GM11168 (cell line): ENCODE measurements around the gene GPX3.

ENCODE experiments used
- in situ Hi-C: fragments of 300-500 bp; cut with MboI; formaldehyde crosslinking; loops from one replicate; pipeline ENCODE4 v1.12.0; 2022; ENCODE audit warnings: low sequenced_read_pairs; ENCODE audit not compliant: unreplicated experiment

The GPX3 gene, protein sequence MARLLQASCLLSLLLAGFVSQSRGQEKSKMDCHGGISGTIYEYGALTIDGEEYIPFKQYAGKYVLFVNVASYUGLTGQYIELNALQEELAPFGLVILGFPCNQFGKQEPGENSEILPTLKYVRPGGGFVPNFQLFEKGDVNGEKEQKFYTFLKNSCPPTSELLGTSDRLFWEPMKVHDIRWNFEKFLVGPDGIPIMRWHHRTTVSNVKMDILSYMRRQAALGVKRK

GRCh38 chr5:151020304-151021110, at the start of gene GPX3:
Gene GPX3 (plus strand): TSS chr5:151020591. CDS start chr5:151020655, 64 bp downstream.
- in situ Hi-C loops = no loop called here

DNA sequence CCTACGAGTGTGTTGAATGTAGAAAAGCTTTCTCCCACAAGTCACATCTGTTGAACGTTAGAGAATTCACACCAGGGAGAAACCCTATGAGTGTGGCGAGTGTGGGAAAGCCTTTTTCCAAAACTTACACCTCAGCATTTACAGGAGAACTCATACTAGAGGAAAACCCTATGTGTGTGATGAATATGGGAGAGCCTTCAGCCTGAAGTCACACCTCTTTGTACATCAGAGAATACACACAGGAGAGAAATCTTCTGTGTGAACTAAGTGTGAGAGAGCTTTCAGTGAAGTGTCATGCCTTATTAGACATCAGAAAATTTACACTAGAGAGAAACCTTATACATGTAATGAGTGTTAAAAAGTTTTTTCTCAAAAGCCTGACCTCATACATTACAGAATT, 41.8 kb upstream of the GPX3 start:
- in situ Hi-C loops = no loop called here

DNA sequence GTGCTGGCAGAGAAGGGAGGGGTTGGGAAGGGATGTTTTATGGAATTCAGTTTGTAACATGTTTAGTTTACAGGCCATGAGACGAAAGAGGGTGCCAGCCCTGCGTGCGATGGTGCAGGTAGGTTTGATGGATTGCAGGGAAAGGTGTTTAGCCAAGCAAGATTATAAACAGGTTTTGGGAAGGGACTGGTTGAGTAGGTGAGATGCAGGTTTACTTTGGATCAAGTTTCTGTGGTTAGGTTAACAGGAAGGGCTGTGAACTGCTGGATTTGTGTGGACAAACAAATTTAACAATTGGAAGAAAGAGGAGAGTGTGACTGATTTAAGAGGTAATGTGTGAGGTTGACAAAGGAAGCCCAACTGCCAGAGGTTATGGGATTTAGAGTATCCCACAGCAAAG, 32.6 kb upstream of the GPX3 start:
- in situ Hi-C loops = no loop called here

GRCh38 chr5:150989695-150990094, 30.7 kb upstream of the GPX3 start:
- in situ Hi-C loops = no loop called here

DNA sequence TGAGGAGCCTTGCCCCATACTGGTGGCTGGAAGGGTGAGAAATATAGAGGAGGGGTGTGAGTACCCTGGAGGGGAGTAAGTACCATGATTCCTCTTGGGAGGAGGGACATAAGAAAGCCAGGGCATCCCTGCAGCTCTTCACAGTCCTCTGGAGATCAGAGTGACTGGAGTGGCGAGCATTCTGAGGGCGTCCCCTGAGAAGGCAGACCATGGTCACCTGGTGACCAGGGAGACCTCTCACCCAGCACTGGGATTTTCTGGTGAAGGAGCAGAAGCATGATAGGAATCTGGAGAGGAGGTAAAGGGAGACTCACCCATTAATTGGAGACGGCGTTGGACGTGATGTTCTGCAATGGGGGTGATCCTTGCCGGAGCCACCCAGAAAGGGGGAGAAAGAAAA, 27.7 kb upstream of the GPX3 start:
- in situ Hi-C loops = no loop called here

DNA sequence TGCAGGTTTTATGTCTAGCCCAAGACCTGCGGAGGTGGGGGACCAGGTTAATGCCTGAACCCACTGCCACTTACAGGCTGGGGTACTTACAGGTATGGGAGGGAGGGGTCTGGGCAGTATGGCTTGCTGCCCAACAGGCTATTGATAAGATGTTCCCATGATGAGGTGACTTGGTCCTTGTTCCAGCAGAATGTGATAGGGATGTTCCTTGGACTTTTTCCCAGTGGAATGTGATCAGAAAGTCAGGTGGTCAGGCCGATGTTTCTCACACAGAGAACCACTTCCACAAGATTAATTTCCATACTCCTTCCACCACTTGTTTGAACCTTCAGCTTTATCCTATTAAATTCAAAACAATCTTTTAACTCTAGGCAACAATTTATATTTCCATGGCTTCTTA, 27.0 kb upstream of the GPX3 start:
- in situ Hi-C loops = no loop called here

DNA sequence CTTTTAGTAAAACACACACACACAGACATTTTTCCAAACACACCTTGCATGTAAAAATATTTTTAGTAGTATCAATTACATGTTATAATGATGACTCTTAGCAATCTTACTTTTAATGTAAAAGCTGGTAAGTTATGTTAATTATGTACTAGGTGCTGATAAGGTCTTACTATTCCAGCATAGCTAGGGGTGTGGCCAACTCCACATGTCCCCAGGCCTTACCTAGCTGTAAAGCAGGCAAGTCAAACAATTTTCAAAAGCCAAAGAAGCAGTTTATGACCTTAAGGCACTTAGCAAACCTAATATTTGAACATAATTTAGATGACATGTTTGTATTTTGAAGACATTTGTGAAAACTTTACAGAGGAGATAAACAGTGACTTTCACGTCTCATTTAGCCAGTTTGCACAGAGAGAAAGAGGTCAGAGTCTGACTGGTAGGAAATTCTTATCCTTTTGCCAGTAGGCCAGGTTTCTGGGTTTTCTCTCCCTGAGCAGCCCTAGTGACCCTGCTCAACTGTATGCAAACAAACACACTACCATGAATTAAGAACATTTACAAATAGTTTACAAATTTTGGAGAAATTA, 26.5 kb upstream of the GPX3 start:
- in situ Hi-C loops = no loop called here

- in situ Hi-C loops = no loop called here
Measured at GRCh38 chr5:150999704-151000442, 20.5 kb upstream of the GPX3 start.

GRCh38 chr5:151001436-151001835, 19.0 kb upstream of the GPX3 start:
- in situ Hi-C loops = no loop called here

- in situ Hi-C loops = no loop called here
Measured at GRCh38 chr5:151002250-151002649, 18.1 kb upstream of the GPX3 start.

DNA sequence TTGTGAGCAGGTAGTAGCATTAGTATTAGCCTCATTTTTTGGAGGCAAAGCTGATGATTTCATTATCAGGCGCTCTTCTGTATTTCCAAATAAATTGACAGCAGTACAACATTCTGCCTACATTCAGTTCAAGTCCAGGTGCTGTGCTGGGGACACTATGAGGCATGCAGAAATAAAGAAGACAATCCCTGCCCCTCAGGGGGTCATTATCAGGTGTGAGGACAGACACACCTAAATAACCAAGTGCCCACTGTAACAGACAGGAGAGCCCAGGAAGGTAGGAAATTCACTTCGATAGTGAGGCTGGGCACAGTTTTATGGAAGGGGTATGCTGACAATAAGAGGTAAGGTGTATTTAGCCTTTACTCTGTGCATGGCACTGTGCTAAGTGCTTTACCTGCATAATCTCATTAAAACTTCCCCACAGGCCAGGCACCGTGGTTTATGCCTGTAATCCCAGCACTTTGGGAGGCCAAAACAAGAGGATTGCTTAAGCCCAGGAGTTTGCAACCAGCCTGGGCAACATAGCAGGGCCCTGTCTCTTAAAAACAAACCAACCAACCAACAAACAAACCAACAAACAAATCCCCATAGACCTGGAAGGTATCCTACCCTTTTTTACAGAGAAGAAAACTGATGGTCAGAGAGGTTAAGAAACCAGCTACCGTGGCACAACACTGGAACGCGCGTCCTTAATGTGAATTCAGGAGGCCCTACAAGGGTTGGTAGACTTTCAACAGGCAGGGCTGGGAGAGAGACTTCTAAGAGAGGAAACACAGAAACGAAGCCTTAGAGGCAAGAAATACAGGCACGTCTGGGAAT, 17.5 kb upstream of the GPX3 start:
- in situ Hi-C loops = no loop called here

- in situ Hi-C loops = no loop called here
Measured at GRCh38 chr5:151003503-151003860, 16.9 kb upstream of the GPX3 start.

DNA sequence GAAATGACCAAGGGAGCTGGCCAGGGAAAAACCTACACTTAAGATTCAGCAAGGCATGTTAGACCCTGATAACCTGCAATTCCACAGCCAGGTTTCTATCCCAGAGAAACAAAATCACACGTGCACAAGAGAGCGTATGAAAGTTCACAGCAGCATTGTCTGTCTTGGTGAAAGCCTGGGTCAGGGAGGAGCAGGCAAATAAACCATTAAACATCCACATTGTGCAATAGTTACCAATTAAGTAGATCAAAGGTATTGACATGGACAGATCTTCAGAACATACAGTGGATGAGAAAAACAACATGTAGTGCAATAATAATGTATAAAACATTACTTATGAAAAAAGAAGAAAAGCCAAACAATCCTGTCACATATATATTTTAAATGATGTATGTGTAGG, 15.9 kb upstream of the GPX3 start:
- in situ Hi-C loops = no loop called here

DNA sequence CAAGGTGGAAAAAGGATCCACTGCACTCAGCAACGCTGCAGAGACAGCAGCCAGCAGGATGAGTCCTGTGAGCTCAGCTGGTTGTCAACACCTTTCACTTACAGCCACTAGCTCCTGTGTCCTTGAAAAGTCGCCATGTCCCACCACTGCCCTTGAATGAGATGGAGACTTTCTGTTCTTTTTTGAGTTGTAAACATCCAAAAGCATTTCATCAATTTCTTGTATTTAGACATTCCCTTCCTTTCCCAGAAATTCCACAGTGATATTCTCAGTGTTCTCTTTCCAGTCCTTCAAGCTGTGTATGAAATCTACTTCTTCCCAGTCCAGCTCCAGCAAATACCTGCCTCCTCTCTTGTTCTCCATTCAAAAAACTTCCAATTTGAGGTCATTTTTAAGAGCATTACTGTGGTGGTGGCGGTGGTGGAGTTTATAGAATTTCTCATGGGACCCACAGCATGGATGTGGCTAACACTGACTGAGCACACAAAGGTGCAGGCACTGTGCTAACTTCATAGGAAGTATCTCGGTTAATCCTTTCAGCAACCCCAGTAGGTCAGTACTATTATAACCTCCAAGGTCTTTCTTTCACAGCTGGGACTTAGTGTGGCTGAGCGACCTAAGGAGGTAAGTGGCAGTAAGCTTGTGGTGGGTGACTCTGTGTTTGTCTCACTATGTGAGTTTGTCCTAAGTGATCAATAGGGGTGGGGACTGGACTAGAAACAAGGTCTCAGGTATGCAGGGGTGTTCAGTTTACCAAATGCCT, 15.0 kb upstream of the GPX3 start:
- in situ Hi-C loops = no loop called here

DNA sequence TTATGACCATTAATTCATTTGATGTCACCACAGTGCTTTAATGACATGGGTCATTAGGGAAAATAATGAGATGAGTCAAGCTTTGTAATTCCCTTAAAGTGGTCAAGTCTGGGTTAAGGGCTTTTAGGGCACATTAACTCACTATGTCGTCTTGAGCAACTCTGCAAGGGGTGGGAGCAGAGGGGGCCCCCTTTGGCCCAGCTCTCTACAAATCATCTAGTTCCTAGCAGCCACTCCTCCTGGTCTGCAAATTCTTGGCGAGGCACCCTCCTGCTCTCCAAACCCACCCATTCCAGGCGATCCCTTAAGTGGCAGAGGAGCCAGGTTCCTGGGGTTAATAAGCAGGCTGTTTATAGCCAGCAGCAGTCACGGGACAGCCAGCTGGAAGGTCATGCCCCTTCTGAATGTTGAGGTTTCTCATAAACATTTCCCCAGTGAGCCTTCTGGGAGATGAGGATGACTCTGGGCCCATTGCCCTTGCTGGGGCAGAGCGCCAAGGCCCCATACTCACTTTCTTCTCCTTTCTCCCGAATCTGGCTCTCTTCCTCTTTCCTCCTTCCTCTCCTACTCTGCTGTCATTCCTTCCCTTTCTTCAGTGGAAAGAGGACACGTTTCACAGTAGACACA, 14.3 kb upstream of the GPX3 start:
- in situ Hi-C loops = no loop called here

DNA sequence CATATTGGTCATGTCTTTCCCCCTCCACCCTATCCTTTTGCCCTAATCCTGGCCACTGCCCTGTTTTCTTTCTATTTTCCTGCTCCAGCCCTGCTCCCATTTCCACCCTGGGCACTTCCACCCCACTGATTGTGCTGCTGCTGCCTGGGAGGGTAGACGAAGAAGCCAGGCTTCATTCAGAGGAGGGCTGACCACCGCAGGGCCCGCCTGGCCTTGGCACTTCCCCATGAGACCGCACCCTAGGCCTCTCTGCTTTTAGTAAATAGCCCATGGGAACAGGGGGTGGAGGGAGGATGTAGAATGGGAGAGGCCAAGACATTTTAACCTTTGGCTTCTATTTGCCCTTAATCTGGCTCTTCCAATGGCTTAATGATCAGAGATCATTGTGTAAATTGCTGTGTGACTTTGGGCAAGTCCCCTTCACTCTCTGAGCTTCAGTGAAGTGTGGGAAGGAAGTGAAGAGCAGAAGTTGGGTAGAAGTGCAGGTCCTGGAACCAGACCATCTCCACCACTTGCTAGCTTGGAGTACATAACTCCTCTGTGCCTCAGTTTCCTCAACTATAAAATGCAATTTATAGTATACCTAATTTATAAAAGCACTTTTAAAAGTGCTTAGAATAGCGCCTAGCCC, 13.6 kb upstream of the GPX3 start:
- in situ Hi-C loops = no loop called here

DNA sequence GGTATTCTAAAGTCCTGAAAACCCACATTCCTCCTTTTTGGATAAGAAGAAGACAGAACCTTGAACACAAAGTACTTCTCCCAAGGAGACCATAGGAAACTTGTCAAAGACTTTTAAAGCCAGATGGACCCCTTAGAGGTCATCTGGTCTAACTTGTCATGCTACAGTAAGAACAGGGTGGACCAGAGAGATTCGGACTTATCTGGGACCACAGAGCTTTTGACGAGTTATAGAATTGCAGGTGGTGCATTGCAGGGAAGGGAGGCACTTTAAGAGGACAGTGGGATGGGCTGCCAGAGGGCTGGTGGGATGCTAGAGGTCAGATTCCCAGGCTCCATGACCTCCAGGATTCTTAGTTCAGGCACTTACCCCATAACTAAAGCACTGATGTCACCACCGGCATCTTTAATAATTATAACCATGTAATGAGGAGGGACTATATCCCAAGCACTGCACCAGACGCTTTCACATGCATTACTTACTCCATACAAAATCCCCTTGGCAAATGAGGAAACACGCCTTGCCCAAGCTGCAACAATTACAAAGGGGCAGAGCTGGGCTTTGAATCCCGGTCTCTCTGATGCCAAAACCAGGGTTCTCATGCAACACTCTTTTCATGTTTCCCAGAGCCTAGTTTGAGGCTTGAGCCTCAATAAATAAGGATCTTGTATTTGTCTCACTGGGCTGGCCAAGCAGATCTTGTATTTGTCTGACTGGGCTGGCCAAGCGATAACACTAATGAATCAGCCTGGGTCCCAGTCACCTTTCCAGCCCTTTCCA, 12.8 kb upstream of the GPX3 start:
- in situ Hi-C loops = no loop called here

DNA sequence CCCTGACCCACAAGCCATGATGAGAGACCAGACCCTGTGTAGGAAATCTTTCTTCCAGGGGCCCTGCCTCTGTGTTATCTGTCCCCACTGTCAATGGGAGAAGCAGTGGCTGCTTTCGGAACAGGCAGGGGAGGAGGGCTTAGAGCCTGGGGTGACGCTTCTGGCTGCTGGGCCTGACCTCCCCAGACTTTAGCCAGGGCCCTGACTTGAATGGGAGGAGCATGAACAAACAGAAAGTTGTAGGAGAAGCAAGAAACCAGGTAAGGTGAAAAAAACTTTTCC, 12.2 kb upstream of the GPX3 start:
- in situ Hi-C loops = no loop called here
